Measurements from ENCODE around the gene COL27A1.

COL27A1 gene

GRCh38 chr9:114230068-114230467, 74.7 kb downstream of the COL27A1 start:
- Histone ChIP-seq H3K27ac (no peak overlapping the region), H3K4me2 (peak overlapping the region in 5 of 11 experiments; percentile 37 to 59 (median 56); a peak in 4 of 22 replicates), H4K20me1 (peaks cover 0 to 25% (median 0%) of the 10 kb centered on the region in 11 experiments; a peak in 3 of 22 replicates), H3K27me3 (no peaks in the 10 kb centered on the region), H3K4me3 (no peak overlapping the region), H3K9me3 (replicated peaks in 1 of 11) (no peaks in the 10 kb centered on the region), H3K9ac (no peak overlapping the region; a peak in 1 of 22 replicates), H3K36me3 (peaks cover 0 to 62% (median 25%) of the 10 kb centered on the region in 11 experiments; a peak in 18 of 22 replicates), H3K4me1 (peaks cover 25 to 40% (median 37%) of the 10 kb centered on the region in 10 experiments)
- no peak for TF ChIP-seq Cebpa-rat (IDR thresholded peaks at IDR 0.05)

GRCh38 chr9:114231273-114231672, 75.9 kb downstream of the COL27A1 start:
- no peak for TF ChIP-seq Cebpa-rat (IDR thresholded peaks at IDR 0.05)
- H3K9me3 ChIP-seq (replicated peaks in 1 of 11) = no peaks in the 10 kb centered on the region
- H3K4me2 ChIP-seq = peak overlapping the region; percentile 9 to 62 (median 50); a peak in 19 of 22 replicates
- H3K4me1 ChIP-seq = peaks cover 20 to 41% (median 38%) of the 10 kb centered on the region in 10 experiments
- H3K27ac ChIP-seq = no peak overlapping the region
- peak overlapping the region in 2 of 11 experiments; percentile 1 to 44; a peak in 2 of 22 replicates for H3K9ac ChIP-seq
- peaks cover 0 to 25% (median 0%) of the 10 kb centered on the region in 11 experiments; a peak in 3 of 22 replicates for H4K20me1 ChIP-seq
- H3K27me3 ChIP-seq = no peaks in the 10 kb centered on the region
- H3K4me3 ChIP-seq = no peak overlapping the region
- peaks cover 0 to 50% (median 15%) of the 10 kb centered on the region in 11 experiments; a peak in 15 of 22 replicates for H3K36me3 ChIP-seq

GRCh38 chr9:114231719-114232449, 76.5 kb downstream of the COL27A1 start:
- Histone ChIP-seq H3K27me3 (no peaks in the 10 kb centered on the region), H3K4me2 (peak overlapping the region in 8 of 11 experiments; percentile 9 to 62 (median 56); a peak in 9 of 22 replicates), H3K27ac (no peak overlapping the region)

GRCh38 chr9:114233491-114234185, 78.3 kb downstream of the COL27A1 start:
- peaks cover 24 to 46% (median 42%) of the 10 kb centered on the region in 10 experiments for H3K4me1 ChIP-seq
- H3K36me3 ChIP-seq = peaks cover 0 to 30% (median 12%) of the 10 kb centered on the region in 11 experiments; a peak in 11 of 22 replicates
- H3K9me3 ChIP-seq (replicated peaks in 1 of 11) = no peaks in the 10 kb centered on the region
- no peak overlapping the region for H3K4me2 ChIP-seq
- H3K27ac ChIP-seq = no peak overlapping the region
- H3K4me3 ChIP-seq = no peak overlapping the region
- H3K27me3 ChIP-seq = no peaks in the 10 kb centered on the region
- peaks cover 0 to 27% (median 0%) of the 10 kb centered on the region in 11 experiments; a peak in 6 of 22 replicates for H4K20me1 ChIP-seq
- H3K9ac ChIP-seq = no peak overlapping the region
- TF ChIP-seq Cebpa-rat (IDR thresholded peaks at IDR 0.05) = no peak

More at GRCh38 chr9:114231719-114232449, 76.5 kb downstream of the COL27A1 start:
- H4K20me1 ChIP-seq = peaks cover 0 to 31% (median 0%) of the 10 kb centered on the region in 11 experiments; a peak in 5 of 22 replicates
- no peak overlapping the region for H3K4me3 ChIP-seq
- TF ChIP-seq Cebpa-rat (IDR thresholded peaks at IDR 0.05) = no peak
- H3K9me3 ChIP-seq (replicated peaks in 1 of 11) = no peaks in the 10 kb centered on the region
- H3K4me1 ChIP-seq = peaks cover 20 to 41% (median 38%) of the 10 kb centered on the region in 10 experiments
- H3K9ac ChIP-seq = no peak overlapping the region
- peaks cover 0 to 44% (median 12%) of the 10 kb centered on the region in 11 experiments; a peak in 15 of 22 replicates for H3K36me3 ChIP-seq

- Histone ChIP-seq H4K20me1 (peaks cover 0 to 32% (median 0%) of the 10 kb centered on the region in 11 experiments; a peak in 7 of 22 replicates), H3K27me3 (no peaks in the 10 kb centered on the region), H3K4me3 (no peak overlapping the region), H3K4me2 (peak overlapping the region in 9 of 11 experiments; percentile 1 to 45 (median 34); a peak in 13 of 22 replicates), H3K9ac (no peak overlapping the region), H3K4me1 (peaks cover 25 to 44% (median 33%) of the 10 kb centered on the region in 10 experiments), H3K9me3 (replicated peaks in 1 of 11) (no peaks in the 10 kb centered on the region), H3K36me3 (peaks cover 0 to 32% (median 15%) of the 10 kb centered on the region in 11 experiments; a peak in 18 of 22 replicates), H3K27ac (no peak overlapping the region)
- TF ChIP-seq Cebpa-rat (IDR thresholded peaks at IDR 0.05) = no peak
These were observed 79.8 kb downstream of the COL27A1 start for GRCh38 chr9:114235033-114235661.

GRCh38 chr9:114236391-114237138, 81.2 kb downstream of the COL27A1 start:
- no peak overlapping the region for H3K4me2 ChIP-seq
- peaks cover 0 to 39% (median 27%) of the 10 kb centered on the region in 11 experiments; a peak in 21 of 22 replicates for H3K36me3 ChIP-seq
- no peak overlapping the region for H3K27ac ChIP-seq
- no peaks in the 10 kb centered on the region for H3K27me3 ChIP-seq
- no peak overlapping the region for H3K9ac ChIP-seq
- H3K4me1 ChIP-seq = peaks cover 11 to 34% (median 19%) of the 10 kb centered on the region in 10 experiments
- no peak for TF ChIP-seq Cebpa-rat (IDR thresholded peaks at IDR 0.05)
- no peak overlapping the region for H3K4me3 ChIP-seq
- peaks cover 0 to 26% (median 0%) of the 10 kb centered on the region in 11 experiments; a peak in 7 of 22 replicates for H4K20me1 ChIP-seq
- H3K9me3 ChIP-seq (replicated peaks in 1 of 11) = no peaks in the 10 kb centered on the region

- H3K36me3 ChIP-seq = peaks cover 0 to 39% (median 28%) of the 10 kb centered on the region in 11 experiments; a peak in 21 of 22 replicates
- TF ChIP-seq Cebpa-rat (IDR thresholded peaks at IDR 0.05) = no peak
- H3K4me1 ChIP-seq = peaks cover 9 to 31% (median 17%) of the 10 kb centered on the region in 10 experiments
- H3K4me3 ChIP-seq = no peak overlapping the region
- no peaks in the 10 kb centered on the region for H3K9me3 ChIP-seq (replicated peaks in 1 of 11)
- H4K20me1 ChIP-seq = peaks cover 0 to 20% (median 0%) of the 10 kb centered on the region in 11 experiments; a peak in 7 of 22 replicates
- H3K27me3 ChIP-seq = no peaks in the 10 kb centered on the region
- H3K27ac ChIP-seq = no peak overlapping the region
- H3K4me2 ChIP-seq = no peak overlapping the region
- no peak overlapping the region for H3K9ac ChIP-seq
These were observed 81.9 kb downstream of the COL27A1 start for GRCh38 chr9:114237247-114237646.

GRCh38 chr9:114237781-114238180, 82.4 kb downstream of the COL27A1 start:
- Histone ChIP-seq H3K27me3 (no peaks in the 10 kb centered on the region), H3K4me1 (peaks cover 9 to 31% (median 17%) of the 10 kb centered on the region in 10 experiments), H4K20me1 (peaks cover 0 to 20% (median 0%) of the 10 kb centered on the region in 11 experiments; a peak in 6 of 22 replicates), H3K4me3 (no peak overlapping the region), H3K9me3 (replicated peaks in 1 of 11) (no peaks in the 10 kb centered on the region), H3K9ac (no peak overlapping the region), H3K27ac (no peak overlapping the region), H3K36me3 (peaks cover 0 to 42% (median 30%) of the 10 kb centered on the region in 11 experiments; a peak in 21 of 22 replicates), H3K4me2 (no peak overlapping the region)
- TF ChIP-seq Cebpa-rat (IDR thresholded peaks at IDR 0.05) = no peak

Measured in BLaER1 treated with 17β-estradiol and CSF1 and Interleukin-3, amounts not matched to agents 10 nM and 100 nM (cell line).